Kidney glomerular epithelial cell (primary cell): ENCODE measurements around the gene DSCAM.

Source experiments
- DNase-seq: peaks from one replicate; lab custom pipeline; 2025; lab: John Stamatoyannopoulos, UW

DSCAM gene

DNA sequence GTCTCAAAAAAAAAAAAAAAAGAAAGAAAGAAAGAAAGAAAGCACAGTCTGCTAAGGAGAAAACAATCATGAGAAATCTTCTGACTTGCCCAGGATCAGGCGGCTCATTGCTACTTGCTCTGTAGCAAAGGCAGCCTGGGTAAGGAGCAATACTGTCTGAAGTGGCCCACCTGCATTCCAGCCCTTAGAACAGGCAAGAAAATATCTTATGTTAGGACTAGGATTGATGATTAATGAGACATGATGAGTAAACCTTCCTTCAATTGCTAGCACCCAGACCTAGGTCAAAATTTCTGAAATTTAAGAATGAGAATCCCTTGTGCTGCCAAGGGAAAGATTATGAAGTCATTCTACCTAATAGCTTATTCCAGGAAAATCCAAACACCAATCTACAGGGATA lies 140.8 kb downstream of the DSCAM start:
- DNase-seq: no peak

- DNase-seq: no peak
Observed at GRCh38 chr21:40704141-40704540, 142.8 kb downstream of the DSCAM start.

DNA sequence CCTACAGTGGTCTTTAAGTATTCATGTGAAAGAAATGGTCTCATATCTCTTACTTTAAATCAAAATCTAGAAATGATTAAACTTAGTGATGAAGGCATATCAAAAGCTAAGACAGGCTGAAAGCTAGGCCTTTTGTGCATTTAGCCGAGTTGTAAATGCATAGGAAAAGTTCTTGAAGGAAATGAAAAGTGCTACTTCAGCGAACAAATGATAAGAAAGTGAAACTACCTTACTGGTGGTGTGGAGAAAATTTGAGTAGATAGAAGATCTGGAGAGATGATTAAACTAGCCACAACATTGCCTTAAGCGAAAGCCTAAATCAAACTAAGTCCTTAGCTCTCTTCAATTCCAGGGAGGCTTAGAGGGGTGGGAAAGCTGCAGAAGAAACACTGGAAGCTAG lies 147.6 kb downstream of the DSCAM start:
- DNase-seq: no peak

DNA sequence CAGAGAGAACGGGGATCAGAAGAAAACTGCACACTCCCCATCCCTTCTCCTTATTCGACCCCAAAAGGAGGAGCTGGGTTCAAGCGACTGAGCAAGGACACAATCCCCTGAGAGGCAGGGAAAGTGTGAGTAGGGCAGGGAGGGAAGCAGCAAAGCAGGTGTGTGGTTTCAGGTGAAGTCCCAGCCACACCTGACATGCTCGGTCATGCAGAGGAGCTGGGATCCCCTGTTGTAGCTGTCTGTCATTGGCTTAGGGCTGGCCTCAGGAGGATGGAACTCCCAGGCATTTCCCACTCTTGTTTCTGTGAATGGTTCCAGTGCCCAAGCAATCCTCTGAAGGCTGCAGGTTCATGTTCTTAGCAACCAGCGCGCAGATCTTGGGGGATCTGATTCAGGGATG lies 150.7 kb downstream of the DSCAM start:
- no peak for DNase-seq

DNA sequence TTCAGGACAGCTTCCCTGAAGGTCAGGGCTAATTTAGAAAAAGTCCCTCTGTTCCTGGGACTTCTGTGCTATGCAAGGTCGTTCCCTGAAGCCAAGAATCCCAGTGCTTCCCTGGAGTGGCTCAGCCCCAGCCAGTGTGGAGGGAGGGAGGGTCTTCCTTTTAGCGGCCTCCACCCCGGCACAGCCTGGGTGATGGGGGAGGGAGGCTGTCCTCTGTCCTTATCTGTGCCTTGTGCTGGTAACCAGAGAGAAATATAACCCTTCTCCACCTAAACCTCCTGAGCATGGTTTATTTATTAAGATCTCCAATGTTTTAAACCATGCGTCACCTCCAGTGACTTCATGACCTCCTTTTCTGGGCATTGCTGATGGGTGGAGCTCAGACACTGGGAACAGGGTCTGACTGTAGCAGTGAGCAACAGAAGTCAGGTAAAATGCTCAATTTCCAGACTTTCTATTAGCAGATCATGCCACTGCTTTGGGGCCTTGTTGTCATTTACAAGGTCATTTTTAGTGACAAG lies 157.1 kb downstream of the DSCAM start:
- DNase-seq: no peak

GRCh38 chr21:40689217-40689616 lies 157.7 kb downstream of the DSCAM start:
- no peak for DNase-seq

DNA sequence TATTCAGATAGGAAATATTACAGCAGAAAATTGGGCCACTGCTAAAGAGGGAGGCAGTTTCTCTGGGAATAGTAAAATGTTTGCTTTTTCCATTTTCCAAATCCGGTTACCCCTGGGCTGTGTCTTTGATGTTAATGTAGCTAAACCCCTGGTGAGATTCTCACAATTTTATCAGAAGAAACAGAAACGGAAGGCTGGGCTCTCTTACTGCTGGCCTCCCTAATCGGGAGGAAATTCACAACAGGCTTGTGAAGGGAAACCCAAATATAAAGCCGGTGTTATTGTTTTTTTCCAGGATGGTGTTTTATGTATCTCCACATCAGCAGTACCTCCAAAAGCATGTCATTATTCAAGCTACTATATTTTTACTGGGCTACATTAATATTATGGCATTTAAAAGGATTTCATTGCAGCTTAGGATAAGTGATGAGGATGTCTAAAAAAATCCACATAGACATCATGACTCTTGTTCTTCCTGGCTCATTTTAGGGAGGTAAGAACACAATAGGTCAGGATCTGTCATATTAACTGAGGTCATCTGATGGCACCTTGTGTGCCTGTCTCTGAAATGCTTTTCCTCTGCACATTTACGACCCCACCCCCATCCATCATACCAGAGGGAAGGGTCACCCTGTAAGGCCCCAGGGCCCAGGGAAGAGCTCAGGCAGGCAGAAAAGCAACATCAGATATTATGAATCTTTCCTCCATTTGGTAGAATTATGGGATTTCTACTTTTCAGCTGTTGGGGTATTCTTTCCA lies 158.7 kb downstream of the DSCAM start:
- no peak for DNase-seq

DNA sequence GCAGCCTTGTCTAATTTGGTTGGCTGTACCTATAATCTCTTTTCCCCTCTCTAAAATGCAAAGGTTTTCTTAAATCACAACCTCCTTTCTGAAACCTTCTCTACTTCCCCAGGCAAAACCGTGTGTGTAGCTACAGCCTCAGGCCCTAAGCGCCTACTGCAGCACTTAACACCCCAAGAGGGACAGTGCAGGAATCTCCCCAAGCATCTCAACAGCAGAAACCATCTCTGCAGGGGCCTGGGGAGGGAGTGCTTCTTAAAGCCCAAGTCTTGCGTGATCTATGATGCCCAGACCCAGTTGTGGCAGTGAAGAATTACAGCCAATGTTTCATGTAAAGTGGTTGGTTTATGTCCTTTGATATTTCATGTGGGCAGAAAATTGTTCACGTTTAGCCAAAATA lies 159.3 kb downstream of the DSCAM start:
- DNase-seq: no peak

GRCh38 chr21:40686526-40686925 lies 160.4 kb downstream of the DSCAM start:
- DNase-seq: no peak

DNA sequence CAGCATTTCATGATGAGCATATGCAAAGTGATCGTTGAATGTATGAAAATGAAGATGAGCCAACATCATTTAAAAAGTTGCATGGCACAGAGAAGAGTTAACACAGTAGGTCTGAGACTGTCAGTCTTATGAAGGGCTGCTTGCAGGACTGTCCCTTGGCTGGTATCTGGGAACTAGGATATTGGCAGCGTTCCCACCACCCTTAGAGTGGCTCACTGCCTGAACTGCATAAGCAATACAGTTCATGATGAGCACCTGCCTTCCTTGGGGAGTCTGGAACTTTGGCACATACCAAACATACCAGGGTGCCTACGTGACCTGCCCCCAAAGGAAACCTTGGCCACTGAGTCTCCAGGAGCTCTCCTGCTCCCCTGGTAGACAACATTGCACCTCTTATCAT lies 161.8 kb downstream of the DSCAM start:
- no peak for DNase-seq

GRCh38 chr21:40684726-40685125 lies 162.2 kb downstream of the DSCAM start:
- DNase-seq: no peak

GRCh38 chr21:40683349-40683748 lies 163.6 kb downstream of the DSCAM start:
- DNase-seq: no peak

DNA sequence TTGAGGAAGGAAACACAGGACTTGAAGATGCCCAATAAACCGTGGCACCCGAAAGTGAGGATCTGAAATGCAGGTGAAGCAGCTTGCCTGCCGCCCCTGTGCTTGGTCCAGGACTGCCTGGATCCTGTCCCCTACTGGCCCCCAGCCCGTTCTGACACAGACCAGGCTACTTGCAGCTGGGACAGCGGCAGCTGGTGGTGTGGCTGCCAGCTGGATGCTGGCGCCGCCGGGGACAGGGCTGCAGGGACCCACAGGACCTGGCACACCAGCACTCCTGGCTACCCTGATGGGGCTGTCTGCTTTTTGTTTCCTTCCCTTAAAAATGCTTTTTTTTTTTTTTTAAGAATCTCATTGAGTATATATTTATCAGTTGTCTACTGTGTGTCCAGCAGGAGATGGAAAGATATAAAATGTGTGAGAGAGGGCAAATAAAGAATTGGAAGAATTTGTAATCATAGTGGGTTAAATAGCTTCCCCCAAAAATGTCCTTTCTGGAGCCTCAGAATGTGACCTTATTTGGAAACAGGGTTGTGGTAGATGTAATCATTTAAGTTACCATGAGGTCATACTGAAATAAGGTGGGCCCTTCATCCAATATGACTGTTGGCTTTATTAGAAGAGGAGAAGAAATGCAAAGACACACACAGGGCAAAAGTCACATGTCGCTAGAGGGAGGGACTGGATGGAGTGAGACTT lies 165.6 kb downstream of the DSCAM start:
- no peak for DNase-seq

- DNase-seq: no peak
Observed at GRCh38 chr21:40680311-40680710, 166.6 kb downstream of the DSCAM start.

DNA sequence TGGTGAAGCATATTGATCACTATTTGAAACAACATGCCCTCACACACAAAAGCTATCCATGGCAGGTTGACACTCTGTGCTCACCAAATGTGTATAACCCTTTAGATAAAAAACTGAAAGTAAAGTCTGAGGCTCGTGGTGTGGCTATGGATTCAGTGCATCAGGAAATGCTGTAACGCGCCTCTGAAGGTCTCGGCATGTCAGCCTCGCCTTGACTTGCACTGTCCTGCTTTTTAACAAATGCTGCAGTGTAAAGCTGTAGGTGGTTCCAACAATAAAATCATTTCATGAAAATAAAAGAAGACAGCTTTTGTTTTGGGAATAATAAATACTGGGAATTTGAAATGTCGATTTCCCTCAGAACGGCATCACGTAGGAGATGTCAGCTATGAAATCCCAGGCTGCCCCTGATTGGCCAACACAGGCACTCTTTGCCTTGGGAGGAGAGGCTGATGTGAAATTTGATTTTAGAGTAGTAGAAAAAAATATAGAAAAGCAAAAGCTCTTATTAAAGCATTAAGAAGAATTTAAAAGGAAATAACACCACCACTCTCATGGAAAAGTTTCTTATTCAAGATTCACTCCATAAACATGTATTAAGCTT lies 168.2 kb downstream of the DSCAM start:
- no peak for DNase-seq

DNA sequence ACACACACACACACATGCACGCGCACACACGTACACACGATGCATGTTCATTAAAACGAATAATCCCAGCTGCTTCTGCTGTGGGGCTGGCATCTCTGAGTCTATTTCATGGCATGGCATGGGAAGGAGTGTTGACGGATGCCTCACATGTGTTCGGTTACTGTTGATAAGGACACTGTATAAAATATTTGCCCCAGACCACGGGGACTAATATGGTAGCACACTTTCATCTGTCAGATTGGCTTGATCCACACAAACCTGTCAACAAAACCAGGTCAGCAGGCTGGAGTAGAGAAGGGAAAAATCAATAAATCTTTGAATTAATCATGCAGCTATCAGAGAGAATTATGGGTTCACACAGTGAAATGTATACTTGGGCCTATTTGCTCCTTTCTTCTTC lies 171.9 kb downstream of the DSCAM start:
- no peak for DNase-seq

- no peak for DNase-seq
Observed at GRCh38 chr21:40672602-40673001, 174.4 kb downstream of the DSCAM start.

GRCh38 chr21:40671716-40672115 lies 175.2 kb downstream of the DSCAM start:
- DNase-seq: no peak

DNA sequence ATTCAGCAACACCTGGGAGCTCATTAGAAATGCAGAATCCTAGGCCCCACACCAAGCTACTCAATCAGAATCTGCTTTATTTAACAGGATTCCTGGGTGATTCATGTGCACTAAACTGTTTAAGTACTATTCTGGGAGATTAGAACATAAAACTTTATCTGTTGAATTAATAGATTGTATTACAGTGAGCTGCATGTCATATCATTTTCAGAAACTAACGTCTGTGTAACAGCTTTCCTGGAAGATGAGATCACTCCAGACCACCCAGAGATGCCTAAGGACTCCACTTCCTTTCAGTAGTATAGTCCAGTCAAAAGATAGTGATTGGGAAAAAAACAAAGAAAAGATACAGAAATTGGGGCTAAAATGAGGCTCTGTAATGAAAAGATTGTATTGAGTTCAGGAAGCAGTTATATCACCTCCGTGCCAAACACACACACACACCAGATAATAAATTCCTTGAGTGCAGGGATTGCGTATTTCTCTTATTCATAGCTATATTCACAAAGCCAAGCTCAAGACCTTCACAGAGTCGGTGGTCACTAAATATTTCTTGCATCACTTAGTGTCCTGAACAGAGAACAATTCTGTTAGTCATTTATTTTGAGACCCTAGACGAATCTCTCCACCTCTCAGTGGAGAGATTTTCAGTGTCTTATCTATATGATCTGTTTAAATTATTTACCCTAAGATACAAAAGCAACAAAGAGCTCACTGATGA lies 178.2 kb downstream of the DSCAM start:
- DNase-seq: no peak

DNA sequence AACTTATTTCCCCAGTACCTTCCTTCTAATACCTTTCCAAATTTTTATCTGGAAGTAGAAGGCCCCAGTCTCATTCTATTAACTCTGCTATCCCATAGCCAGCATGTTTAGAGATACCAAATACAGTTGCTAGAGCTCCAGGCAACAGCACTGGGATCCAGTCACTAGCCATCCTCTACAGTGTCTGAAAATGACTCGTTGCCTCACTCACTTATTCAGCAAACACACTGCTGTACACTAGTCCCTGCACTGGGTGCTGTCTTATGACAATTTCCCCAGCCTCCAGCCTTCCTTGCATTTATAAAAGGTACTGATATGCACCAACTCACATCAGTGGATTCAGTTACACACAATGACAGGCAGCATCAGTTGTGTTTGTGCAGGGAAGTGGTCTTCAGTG lies 179.0 kb downstream of the DSCAM start:
- no peak for DNase-seq

GRCh38 chr21:40662889-40663288 lies 184.1 kb downstream of the DSCAM start:
- no peak for DNase-seq

DNA sequence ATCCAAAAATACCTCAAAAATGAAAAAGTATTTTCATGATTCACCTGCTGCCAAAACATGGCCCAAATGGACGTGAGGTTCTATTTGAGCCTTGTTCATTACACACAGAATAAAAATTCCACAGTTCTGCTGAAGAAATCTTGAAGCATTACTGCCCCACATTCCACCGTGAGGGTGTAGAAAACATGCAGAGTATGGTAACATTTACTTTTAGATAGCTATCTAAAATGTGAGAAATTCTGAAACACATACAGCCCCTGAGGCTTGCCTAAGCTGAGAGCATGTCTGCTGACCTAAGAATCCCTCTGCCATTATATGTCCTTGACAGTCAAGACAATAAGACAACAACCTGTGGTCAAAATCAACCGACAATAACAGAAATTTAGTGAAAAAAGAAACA lies 186.5 kb downstream of the DSCAM start:
- no peak for DNase-seq

DNA sequence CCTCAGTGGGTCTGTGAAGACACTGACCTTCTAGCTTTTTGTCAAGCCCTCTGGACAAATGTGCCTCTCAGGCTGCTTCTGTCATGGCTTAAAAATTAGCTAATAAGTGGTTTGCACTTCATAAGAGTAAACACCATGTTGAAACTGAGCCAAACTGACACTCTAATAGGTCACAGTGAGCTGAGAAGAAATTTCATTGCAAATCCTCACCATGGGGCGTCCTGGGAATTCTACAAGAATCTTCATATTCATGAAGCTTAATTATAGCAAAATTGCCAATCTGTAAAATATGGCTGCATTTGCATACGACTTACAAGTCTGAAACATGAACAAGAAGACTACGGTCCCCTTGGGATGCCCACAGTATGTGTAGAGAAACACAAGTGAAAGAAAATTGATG lies 188.6 kb downstream of the DSCAM start:
- DNase-seq: no peak
